Activated CD4-positive, alpha-beta T cell treated with anti-CD3 and anti-CD28 coated beads, Interleukin-10, Interleukin-2, amounts not matched to agents 100 ng/mL and 50 ng/mL, durations not matched to agents 16 hours and 8 hours (primary cell): ENCODE data around the gene SMIM35.

Source experiments
- DNase-seq: peaks from one replicate; pipeline ENCODE4 v3.0.0-alpha.2; 2020

SMIM35 gene

GRCh38 chr11:118027694-118028093 lies 59.1 kb downstream of the SMIM35 start:
- DNase-seq = no peak

- DNase-seq = no peak
Observed at GRCh38 chr11:118021146-118021545, 65.6 kb downstream of the SMIM35 start.

- DNase-seq = no peak
Observed at GRCh38 chr11:118018401-118018800, 68.4 kb downstream of the SMIM35 start.

- no peak for DNase-seq
Observed at GRCh38 chr11:118017631-118018315, 69.0 kb downstream of the SMIM35 start.

GRCh38 chr11:118017111-118017510 lies 69.7 kb downstream of the SMIM35 start:
- DNase-seq = no peak

GRCh38 chr11:118016104-118016503 lies 70.7 kb downstream of the SMIM35 start:
- no peak for DNase-seq

- DNase-seq = no peak
Observed at GRCh38 chr11:118015385-118015841, 71.3 kb downstream of the SMIM35 start.

- DNase-seq = no peak
Observed at GRCh38 chr11:118014022-118014421, 72.7 kb downstream of the SMIM35 start.

GRCh38 chr11:118012083-118012669 lies 74.6 kb downstream of the SMIM35 start:
- DNase-seq = peak; percentile 38

- DNase-seq = no peak
Observed at GRCh38 chr11:118010738-118011461, 75.9 kb downstream of the SMIM35 start.

GRCh38 chr11:118009864-118010737 lies 76.7 kb downstream of the SMIM35 start:
- DNase-seq = no peak

GRCh38 chr11:118008271-118008911 lies 78.4 kb downstream of the SMIM35 start:
- DNase-seq = no peak

- DNase-seq = peak; percentile 56
Observed at GRCh38 chr11:118007563-118008270, 79.0 kb downstream of the SMIM35 start.

- no peak for DNase-seq
Observed at GRCh38 chr11:118007040-118007439, 79.7 kb downstream of the SMIM35 start.

- no peak for DNase-seq
Observed at GRCh38 chr11:118006153-118006534, 80.6 kb downstream of the SMIM35 start.

- DNase-seq = no peak
Observed at GRCh38 chr11:118005224-118006152, 81.3 kb downstream of the SMIM35 start.

- DNase-seq = no peak
Observed at GRCh38 chr11:118004543-118005223, 82.1 kb downstream of the SMIM35 start.

GRCh38 chr11:118003456-118003855 lies 83.3 kb downstream of the SMIM35 start:
- DNase-seq = peak; percentile 47

GRCh38 chr11:118002541-118003423 lies 84.0 kb downstream of the SMIM35 start:
- peak; percentile 85 for DNase-seq
